IPS DF 19.7 (cell line): ENCODE measurements around the gene PTGER1.
"Not testable (repeated sequence)": the region's sequence is repeated elsewhere in the genome, so short reads cannot be mapped to it uniquely, and the experiment has no call there.

Source experiments
- DNase-seq: peaks from one replicate; pipeline ENCODE4 v3.0.0-alpha.2; 2013; ENCODE audit warnings: low read depth, low spot score

PTGER1 gene

GRCh38 chr19:14474827-14475226 lies 327 bp downstream of the PTGER1 start:
- no peak for DNase-seq

GRCh38 chr19:14473978-14474578 lies 1.1 kb downstream of the PTGER1 start:
- no peak for DNase-seq

GRCh38 chr19:14473073-14473977 lies 1.8 kb downstream of the PTGER1 start:
- DNase-seq, result no peak

- DNase-seq, result no peak
Measured at GRCh38 chr19:14472202-14472938, 2.8 kb downstream of the PTGER1 start.

GRCh38 chr19:14471436-14472187 lies 3.5 kb downstream of the PTGER1 start:
- DNase-seq, result no peak

- DNase-seq, result no peak
Measured at GRCh38 chr19:14470031-14470876, 4.9 kb downstream of the PTGER1 start.

GRCh38 chr19:14467816-14468215 lies 7.3 kb downstream of the PTGER1 start:
- DNase-seq, result no peak

GRCh38 chr19:14467391-14467790 lies 7.8 kb downstream of the PTGER1 start:
- no peak for DNase-seq

GRCh38 chr19:14463747-14464146 lies 11.4 kb downstream of the PTGER1 start:
- no peak for DNase-seq

- DNase-seq, result not testable (repeated sequence)
Measured at GRCh38 chr19:14462401-14462800, 12.8 kb downstream of the PTGER1 start.

- no peak for DNase-seq
Measured at GRCh38 chr19:14460935-14461334, 14.2 kb downstream of the PTGER1 start.

GRCh38 chr19:14459703-14460102 lies 15.5 kb downstream of the PTGER1 start:
- DNase-seq, result no peak

GRCh38 chr19:14452303-14452702 lies 22.9 kb downstream of the PTGER1 start:
- not testable (repeated sequence) for DNase-seq

- DNase-seq, result no peak
Measured at GRCh38 chr19:14450876-14451275, 24.3 kb downstream of the PTGER1 start.

- DNase-seq, result peak; percentile 64
Measured at GRCh38 chr19:14450168-14450874, 24.8 kb downstream of the PTGER1 start.

- DNase-seq, result no peak
Measured at GRCh38 chr19:14449321-14449720, 25.8 kb downstream of the PTGER1 start.

- no peak for DNase-seq
Measured at GRCh38 chr19:14446336-14447036, 28.7 kb downstream of the PTGER1 start.

- DNase-seq, result no peak
Measured at GRCh38 chr19:14443632-14444216, 31.4 kb downstream of the PTGER1 start.
